Heart right ventricle (tissue), 16 donors: Measurements from ENCODE around the gene HS3ST5. TPM values are rescaled to one million over a fixed set of nuclear protein-coding genes. Genes with fewer than 3 reads are reported as not detected.
A peak's percentile ranks its signal among the peaks of the same experiment; 100 is the strongest.

Experiments used
- ATAC-seq, 8 donors: fragments of 200-7000 bp; cut with Tn5 transposase; one replicate each; pipeline ENCODE4 v1.9.1; 2020; ENCODE audit warnings: mild to moderate bottlenecking in 8 of 8, moderate library complexity in 8 of 8, moderate number of reproducible peaks in 1 of 8
- DNase-seq, 2 donors: peaks; one replicate each; pipeline ENCODE4 v3.0.0-alpha.2; 2020
- H3K27ac ChIP-seq, 10 donors: fragments of 200-600 bp; sonication (generic) in 2 of 10; one replicate each; pipeline versions ENCODE4 v1.5.0 to v1.8.0; 2020 to 2022; ENCODE audit warnings: mild to moderate bottlenecking in 3 of 10
- H3K27me3 ChIP-seq, 7 donors: fragments of 200-600 bp; one replicate each; pipeline ENCODE4 v1.8.0; 2021 to 2022; ENCODE audit warnings: mild to moderate bottlenecking in 2 of 7
- H3K36me3 ChIP-seq, 9 donors: fragments of 200-600 bp; sonication (generic) in 1 of 9; one replicate each; pipeline versions ENCODE4 v1.5.0 to v1.8.0; 2020 to 2022; ENCODE audit warnings: mild to moderate bottlenecking in 2 of 9
- H3K4me1 ChIP-seq, 9 donors: fragments of 200-600 bp; sonication (generic) in 1 of 9; one replicate each; pipeline versions ENCODE4 v1.5.0 to v1.8.0; 2020 to 2022; ENCODE audit warnings: mild to moderate bottlenecking in 4 of 9
- H3K4me3 ChIP-seq, 10 donors: fragments of 200-600 bp; sonication (generic) in 2 of 10; one replicate each; pipeline versions ENCODE4 v1.5.0 to v1.8.0; 2020 to 2022; ENCODE audit warnings: mild to moderate bottlenecking in 7 of 10, moderate library complexity in 2 of 10
- H3K9me3 ChIP-seq, 11 donors: fragments of 200-600 bp in 10 of 11; sonication (generic) in 2 of 11; one replicate each; pipeline versions ENCODE4 v1.5.0 to v1.8.0; 2013 to 2022; ENCODE audit warnings: mild to moderate bottlenecking in 2 of 11, control low read depth in 1 of 11, moderate library complexity in 1 of 11
- WGBS, 2 donors: extraction: QIAGEN DNeasy Blood & Tissue Kit; methylation state at CpG; one replicate each; pipeline ENCODE4 v1.1.7; 2013; ENCODE audit warnings: inconsistent platforms in 1 of 2; 5-methylcytosine and 5-hydroxymethylcytosine counted together
- intact Hi-C, 10 donors: fragments of 100-400 bp; cut with DNase I; formaldehyde crosslinking; loops; one replicate each; pipeline versions ENCODE4 v1.11.1 to v1.14.2; 2022
- polyA plus RNA-seq, 2 donors: library from polyadenylated mRNA; stranded (reverse); fragments of 200-250 nt; gene quantifications; one replicate each; pipeline ENCODE4 v1.2.3, GENCODE V29; 2013
- total RNA-seq, 10 donors: library from RNA; stranded (reverse); fragmentation: NEBNext Ultra II Directional in 3 of 10; extraction: Animal tissue kit (Norgen Biotek cat#: 25700) in 3 of 10; gene quantifications; one replicate each; pipeline versions ENCODE4 v1.2.1 to v1.2.4, GENCODE V29; 2021 to 2023
- TF ChIP-seq, protein P1 (sequence below), 9 donors: fragments of 200-600 bp; sonication (generic) in 2 of 9; IDR thresholded peaks; one replicate each; pipeline versions ENCODE4 v1.5.0 to v1.8.0; 2021 to 2022; ENCODE audit warnings: antibody characterized with exemption in 9 of 9, mild to moderate bottlenecking in 5 of 9, moderate library complexity in 1 of 9
- donor health status: Arrhythmogenic right ventricular cardiomyopathy.
- donor health status: ischemic (EF 13 %, LVEDD 7.1; RV severe dilation, severe dysfunction).
- donor health status: healthy with polysubstance abuse.
- donor health status: DM: no; HTN: yes; CAD: no.
- donor health status: DM: no; HTN: no; CAD: no.
- donor health status: ischemic (EF 25% LVEDD 6.9; RV normal size, moderate dysfunction).
- donor health status: ischemic (EF 25% LVEDD 5.7; RV mildly dilated, moderate dysfunction).
- donor health status: healthy.
- donor health status: DM: yes; HTN: yes; CAD: no.
- donor health status: Ischemic cardiomyopathy.
- donor health status: ischemic (EF 35%, LVEDD 5.7; RV mildly dilated, moderate dysfunction).
- donor health status: nonischemic (EF 11% LVEDD 7.7; RV severe dilation, severe dysfunction).
- donor health status: DM: yes; HTN: yes; CAD: no.
- donor health status: PGD.
- donor health status: ischemic (EF 29% LVEDD 5.4; RV normal size, mild dysfunction).
- donor health status: nonischemic (EF 23%, LVEDD 6.1; RV moderate dilation, normal function).

HS3ST5 gene
- total and polyA plus RNA-seq, 12 donors: not detected

DNA sequence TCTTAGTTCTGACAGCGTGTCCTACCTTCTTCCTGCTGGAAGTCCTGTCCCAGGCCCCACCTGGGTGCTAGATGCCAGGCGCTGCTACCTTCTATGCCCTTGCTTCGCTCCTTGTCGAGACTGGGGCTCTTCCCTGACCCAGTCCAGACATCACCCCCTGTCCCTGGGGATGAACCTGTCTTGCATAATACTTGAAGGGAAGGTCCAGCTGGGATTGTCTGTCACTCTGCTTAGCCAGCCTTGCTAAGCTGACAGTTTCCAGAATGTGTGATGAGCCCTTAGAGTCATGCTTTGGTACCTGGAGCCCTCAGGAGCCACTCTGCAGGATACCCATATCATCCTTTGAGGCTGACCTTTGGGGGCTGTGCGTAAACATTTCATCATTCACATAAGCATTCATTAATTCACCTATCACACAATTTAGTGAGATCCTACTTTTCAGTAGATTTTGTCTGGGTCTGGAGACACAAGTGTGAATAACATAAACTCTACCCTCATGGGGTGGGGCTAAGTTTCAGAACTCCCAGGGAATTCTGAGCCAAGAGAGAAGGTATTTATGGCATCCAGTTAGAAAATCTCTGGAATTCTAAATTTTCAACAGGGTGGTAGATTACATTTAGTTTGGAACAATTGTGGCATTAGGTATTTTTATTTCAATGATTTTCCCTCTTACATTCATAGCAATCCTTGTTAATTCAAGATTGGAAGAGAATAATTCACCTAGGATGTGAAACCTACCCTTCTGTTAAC, 220.7 kb downstream of the HS3ST5 start:
- TF ChIP-seq, protein P1, sequence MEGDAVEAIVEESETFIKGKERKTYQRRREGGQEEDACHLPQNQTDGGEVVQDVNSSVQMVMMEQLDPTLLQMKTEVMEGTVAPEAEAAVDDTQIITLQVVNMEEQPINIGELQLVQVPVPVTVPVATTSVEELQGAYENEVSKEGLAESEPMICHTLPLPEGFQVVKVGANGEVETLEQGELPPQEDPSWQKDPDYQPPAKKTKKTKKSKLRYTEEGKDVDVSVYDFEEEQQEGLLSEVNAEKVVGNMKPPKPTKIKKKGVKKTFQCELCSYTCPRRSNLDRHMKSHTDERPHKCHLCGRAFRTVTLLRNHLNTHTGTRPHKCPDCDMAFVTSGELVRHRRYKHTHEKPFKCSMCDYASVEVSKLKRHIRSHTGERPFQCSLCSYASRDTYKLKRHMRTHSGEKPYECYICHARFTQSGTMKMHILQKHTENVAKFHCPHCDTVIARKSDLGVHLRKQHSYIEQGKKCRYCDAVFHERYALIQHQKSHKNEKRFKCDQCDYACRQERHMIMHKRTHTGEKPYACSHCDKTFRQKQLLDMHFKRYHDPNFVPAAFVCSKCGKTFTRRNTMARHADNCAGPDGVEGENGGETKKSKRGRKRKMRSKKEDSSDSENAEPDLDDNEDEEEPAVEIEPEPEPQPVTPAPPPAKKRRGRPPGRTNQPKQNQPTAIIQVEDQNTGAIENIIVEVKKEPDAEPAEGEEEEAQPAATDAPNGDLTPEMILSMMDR (IDR thresholded peaks at IDR 0.05): no peak
- Histone ChIP-seq H3K36me3 (no peaks in the 10 kb centered on the region), H3K27me3 (peaks cover 0 to 17% (median 6%) of the 10 kb centered on the region in 7 donors), H3K27ac (no peak overlapping the region), H3K9me3 (no peaks in the 10 kb centered on the region), H3K4me3 (no peak overlapping the region), H3K4me1 (no peaks in the 10 kb centered on the region)
- 75 to 77% methylated on average over 5 of the region's 5 CpGs for WGBS, 2 donors
- no peak for DNase-seq
- intact Hi-C loops: no loop called here
- no peak for ATAC-seq

- no peak for ATAC-seq
- H3K4me1 ChIP-seq: no peaks in the 10 kb centered on the region
- no peak overlapping the region for H3K4me3 ChIP-seq
- DNase-seq: no peak
- TF ChIP-seq, protein P1 (IDR thresholded peaks at IDR 0.05): no peak
- 66 to 86% methylated on average over 2 of the region's 2 CpGs for WGBS, 2 donors
- intact Hi-C loops: no loop called here
- no peaks in the 10 kb centered on the region for H3K36me3 ChIP-seq
- H3K9me3 ChIP-seq: no peaks in the 10 kb centered on the region
- peaks cover 0 to 8% (median 2%) of the 10 kb centered on the region in 7 donors for H3K27me3 ChIP-seq
- no peak overlapping the region for H3K27ac ChIP-seq
Observed at GRCh38 chr6:114119056-114119455, 223.8 kb downstream of the HS3ST5 start.

DNA sequence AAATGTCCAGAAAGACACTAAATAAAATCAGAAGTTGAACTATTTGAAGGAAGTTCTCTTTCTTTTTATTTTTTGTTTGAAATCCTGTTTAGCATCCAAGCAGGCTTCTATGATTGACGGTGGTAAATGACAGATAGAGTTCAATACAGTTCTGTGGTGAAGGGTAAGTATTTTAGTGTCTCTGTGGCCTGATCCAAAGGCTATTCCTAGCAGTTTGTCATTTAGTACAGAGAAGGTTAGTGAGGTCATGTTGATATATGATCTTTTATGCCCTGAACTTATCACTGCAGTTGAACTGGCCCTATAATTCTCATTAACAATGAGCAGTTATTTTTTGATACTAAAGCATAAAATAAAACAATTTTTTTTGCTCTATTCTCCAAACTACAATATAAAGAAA, 227.2 kb downstream of the HS3ST5 start:
- TF ChIP-seq, protein P1 (IDR thresholded peaks at IDR 0.05): no peak
- WGBS, 2 donors: 79 to 90% methylated on average over 1 of the region's 1 CpG
- intact Hi-C loops: no loop called here
- no peaks in the 10 kb centered on the region for H3K27me3 ChIP-seq
- H3K4me1 ChIP-seq: no peaks in the 10 kb centered on the region
- H3K4me3 ChIP-seq: no peak overlapping the region
- ATAC-seq (no peak), DNase-seq (no peak)
- no peaks in the 10 kb centered on the region for H3K9me3 ChIP-seq
- no peak overlapping the region for H3K27ac ChIP-seq
- H3K36me3 ChIP-seq: no peaks in the 10 kb centered on the region

DNA sequence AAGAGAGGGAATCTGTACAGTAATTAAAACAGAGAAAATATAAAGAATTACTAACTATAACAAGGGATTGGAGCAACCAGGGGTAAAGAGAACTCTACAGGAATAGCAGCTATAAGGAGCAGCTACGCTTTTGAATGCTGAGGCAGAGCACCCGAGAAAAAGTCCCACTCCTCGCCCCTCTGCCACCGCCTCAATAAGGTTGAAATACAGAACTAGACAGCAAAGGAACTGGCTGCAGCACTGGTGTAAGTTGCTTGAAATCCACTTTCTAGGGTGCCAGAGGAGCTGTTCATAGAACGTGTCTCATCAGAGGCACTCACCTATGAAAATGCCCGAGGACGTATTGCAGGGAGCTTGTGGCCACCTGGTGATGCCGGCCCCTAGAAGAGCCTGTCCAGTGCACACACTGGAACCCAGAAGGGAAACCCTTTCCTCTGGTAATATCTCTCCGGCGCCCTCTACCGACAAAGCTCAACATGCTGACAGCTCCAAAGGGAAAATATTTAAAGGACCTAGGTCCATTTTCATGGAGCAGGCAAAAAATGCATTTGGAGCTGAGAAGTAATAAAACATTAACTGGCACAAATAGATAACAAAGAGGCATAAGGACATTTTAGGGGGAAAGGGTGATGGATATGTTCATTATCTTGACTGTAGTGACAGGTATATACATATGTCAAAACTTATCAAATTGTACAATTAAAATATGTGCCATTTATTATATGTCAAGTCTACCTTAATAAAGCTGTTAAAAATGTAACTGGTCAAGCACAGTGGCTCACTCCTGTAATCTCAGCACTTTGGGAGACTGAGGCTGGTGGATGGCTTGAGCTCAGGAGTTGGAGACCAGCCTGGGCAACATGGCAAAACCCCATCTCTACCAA, 234.5 kb downstream of the HS3ST5 start:
- ATAC-seq: peak in 6 of 8 donors; percentile 25 to 74 (median 52)

More for the DNA sequence above, 234.5 kb downstream of the HS3ST5 start:
- intact Hi-C loops: loop anchor here in 8 of 10 donors (2.0 to 10.0 kb wide), 5 partner anchors 114 to 126 kb away; no protein-coding TSS in a partner anchor
- DNase-seq: peak; percentile 48 to 49
- Histone ChIP-seq H3K27ac (no peak overlapping the region), H3K9me3 (no peaks in the 10 kb centered on the region), H3K4me3 (no peak overlapping the region), H3K36me3 (no peaks in the 10 kb centered on the region), H3K27me3 (peaks cover 0 to 3% (median 0%) of the 10 kb centered on the region in 7 donors), H3K4me1 (no peaks in the 10 kb centered on the region)
- TF ChIP-seq, protein P1 (IDR thresholded peaks at IDR 0.05): peak; percentile 6 to 71 (median 66)
- 40 to 44% methylated on average over 11 of the region's 11 CpGs for WGBS, 2 donors
